Measurements from ENCODE around the gene ST6GALNAC2. TPM values are rescaled to one million over a fixed set of nuclear protein-coding genes. Genes with fewer than 3 reads are reported as not detected.

Gene ST6GALNAC2
- total RNA-seq, 6 experiments from 2014 or later: 0.81 to 5.0 (median 2.3) TPM

DNA sequence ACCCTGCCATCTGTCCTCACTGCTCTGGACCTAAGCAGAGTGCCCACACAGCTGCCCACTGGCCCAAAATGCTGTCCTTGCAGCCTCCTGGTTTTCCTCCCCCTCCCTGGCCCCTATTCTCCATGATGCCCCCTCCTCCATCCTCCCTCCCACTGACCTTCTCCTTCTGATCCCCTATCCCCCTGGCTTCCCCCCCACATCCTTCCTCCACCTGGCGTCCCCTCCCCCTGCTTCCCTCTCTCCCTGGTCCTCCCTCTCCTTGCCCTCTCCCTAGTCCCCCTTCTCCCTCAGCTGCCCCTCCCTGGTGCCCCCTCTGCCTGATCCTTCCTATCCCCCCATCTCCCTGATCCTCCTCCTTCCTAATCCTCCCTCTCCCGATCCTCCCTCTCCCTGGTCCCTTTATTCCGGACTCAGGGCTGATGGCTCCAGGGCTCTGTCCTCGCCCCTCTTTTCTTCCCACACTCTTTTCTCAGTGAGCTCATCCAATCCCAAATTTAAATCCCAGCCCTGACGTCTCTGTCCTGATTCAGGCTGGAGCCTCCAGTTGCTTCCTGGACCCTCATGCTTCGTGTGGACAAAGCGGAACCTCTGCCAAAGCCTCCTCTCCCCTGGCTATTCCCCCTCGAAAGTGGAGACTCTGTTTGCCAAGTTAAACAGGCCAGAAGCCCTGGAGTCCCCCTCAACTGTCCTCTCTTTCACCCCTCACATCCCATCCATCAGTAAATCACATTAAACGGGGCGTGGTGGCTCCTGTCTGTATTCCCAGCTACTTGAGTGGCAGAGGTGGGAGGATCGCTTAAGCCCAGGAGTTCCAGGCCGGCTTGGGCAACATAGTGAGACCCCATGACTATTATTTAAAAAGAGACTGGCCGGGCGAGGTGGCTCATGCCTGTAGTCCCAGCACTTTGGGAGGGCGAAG lies 66.4 kb downstream of the ST6GALNAC2 start:
- no peak overlapping the region for H3K4me3 ChIP-seq
- intact Hi-C loops (cut with DNase I): loop anchor here in 1 of 2 donors (5.0 kb wide), 1 partner anchor 108 kb away; no protein-coding TSS in a partner anchor
- H3K27ac ChIP-seq: no peak overlapping the region
- H3K36me3 ChIP-seq: no peaks in the 10 kb centered on the region
- H3K9me3 ChIP-seq: no peaks in the 10 kb centered on the region
- 67% methylated on average over 11 of the region's 15 CpGs for WGBS (ENCODE audit: insufficient coverage, low coverage, low lambda C conversion rate, missing lambda C conversion rate)
- H3K27me3 ChIP-seq: no peaks in the 10 kb centered on the region
- TF ChIP-seq POLR2A (IDR thresholded peaks at IDR 0.05): no peak
- no peak for TF ChIP-seq CTCF (IDR thresholded peaks at IDR 0.05)
- no peak for ATAC-seq
- H3K4me1 ChIP-seq: peaks cover 0 to 14% (median 4%) of the 10 kb centered on the region in 4 donors
- no peak for DNase-seq

GRCh38 chr17:76517638-76518038 lies 68.0 kb downstream of the ST6GALNAC2 start:
- H3K27ac ChIP-seq: no peak overlapping the region
- no peak for ATAC-seq
- DNase-seq: no peak

More at GRCh38 chr17:76517638-76518038, 68.0 kb downstream of the ST6GALNAC2 start:
- Histone ChIP-seq H3K9me3 (no peaks in the 10 kb centered on the region), H3K4me1 (peaks cover 0 to 8% (median 0%) of the 10 kb centered on the region in 4 donors), H3K4me3 (no peak overlapping the region), H3K36me3 (no peaks in the 10 kb centered on the region), H3K27me3 (no peaks in the 10 kb centered on the region)
- intact Hi-C loops (cut with DNase I): loop anchor here in 1 of 2 donors (5.0 kb wide), 1 partner anchor 110 kb away; no protein-coding TSS in a partner anchor
- no peak for TF ChIP-seq CTCF (IDR thresholded peaks at IDR 0.05)
- TF ChIP-seq POLR2A (IDR thresholded peaks at IDR 0.05): no peak
- 88% methylated on average over 3 of the region's 11 CpGs for WGBS (ENCODE audit: insufficient coverage, low coverage, low lambda C conversion rate, missing lambda C conversion rate)

Small RNA genes lying within 50 kb of the gene (small RNA-seq; reads per million reads assigned to genes)
- 0 reads per million in 2 experiments for gene AC015802.2
- gene SNORD1A: 0 reads per million in 2 experiments
- 822 to 1,156 reads per million in 2 experiments for gene SNORD1B

Other genes starting within 250 kb of the ST6GALNAC2 start
- 10 to 100 TPM; 39.3 to 55.6 (median 45.1) TPM for gene PRPSAP1, start 231.9 kb downstream of the ST6GALNAC2 start, total RNA-seq
- gene SPHK1, start 201.3 kb downstream of the ST6GALNAC2 start, total RNA-seq: 1 to 10 TPM in 4 of 6 experiments, under 1 TPM in 2; 0.35 to 2.6 (median 1.5) TPM
- gene UBE2O, start 132.7 kb downstream of the ST6GALNAC2 start, total RNA-seq: 10 to 100 TPM in 5 of 6 experiments, 1 to 10 TPM in 1; 10.0 to 12.9 (median 12.0) TPM
- gene AANAT, start 118.3 kb downstream of the ST6GALNAC2 start, total RNA-seq: not detected
- gene RHBDF2, start 84.4 kb downstream of the ST6GALNAC2 start, total RNA-seq: 10 to 100 TPM in 3 of 6 experiments, 1 to 10 TPM in 3; 7.1 to 18.6 (median 11.0) TPM
- gene CYGB, start 48.2 kb downstream of the ST6GALNAC2 start, total RNA-seq: 1 to 10 TPM; 1.8 to 4.1 (median 3.1) TPM
- 1 to 10 TPM in 1 of 6 experiments, under 1 TPM in 2, not detected in 3; 0.12 to 1.3 (median 0.22) TPM for gene PRCD, start 45.8 kb downstream of the ST6GALNAC2 start, total RNA-seq
- 1 to 10 TPM in 1 of 6 experiments, under 1 TPM in 2, not detected in 3; 0.42 to 1.4 (median 0.62) TPM for gene ST6GALNAC1, start 57.9 kb upstream of the ST6GALNAC2 start, total RNA-seq
- gene MXRA7, start 125.1 kb upstream of the ST6GALNAC2 start, total RNA-seq: 10 to 100 TPM in 5 of 6 experiments, 1 to 10 TPM in 1; 7.7 to 25.4 (median 15.3) TPM
- gene JMJD6, start 140.7 kb upstream of the ST6GALNAC2 start, total RNA-seq: 10 to 100 TPM in 5 of 6 experiments, 1 to 10 TPM in 1; 10.0 to 15.8 (median 11.1) TPM
- 10 to 100 TPM; 16.0 to 25.0 (median 18.7) TPM for gene METTL23, start 141.0 kb upstream of the ST6GALNAC2 start, total RNA-seq
- 100 to 1,000 TPM in 1 of 6 experiments, 10 to 100 TPM in 5; 62.4 to 106 (median 86.0) TPM for gene SRSF2, start 151.5 kb upstream of the ST6GALNAC2 start, total RNA-seq
- gene MFSD11, start 152.3 kb upstream of the ST6GALNAC2 start, total RNA-seq: 10 to 100 TPM in 5 of 6 experiments, 1 to 10 TPM in 1; 8.5 to 16.3 (median 15.3) TPM